ENCODE results near the gene NXNL1.

GRCh38 chr19:17455308-17456123 is 5.2 kb downstream of the NXNL1 start:
- TF ChIP-seq POLR2A (IDR thresholded peaks at IDR 0.05) (no peak), CTCF (IDR thresholded peaks at IDR 0.05) (no peak)

Data from heart left ventricle (tissue), 13 donors.